Effector CD8-positive, alpha-beta T cell (primary cell): ENCODE measurements around the gene F2.
"Not testable (repeated sequence)": the region's sequence is repeated elsewhere in the genome, so short reads cannot be mapped to it uniquely, and the experiment has no call there.

Experiments
- DNase-seq: peaks from one replicate; lab custom pipeline; 2025; lab: John Stamatoyannopoulos, UW

Gene F2

GRCh38 chr11:46684367-46684766 is 34.6 kb upstream of the F2 start:
- no peak for DNase-seq

GRCh38 chr11:46686886-46687795 is 31.9 kb upstream of the F2 start:
- no peak for DNase-seq

DNA sequence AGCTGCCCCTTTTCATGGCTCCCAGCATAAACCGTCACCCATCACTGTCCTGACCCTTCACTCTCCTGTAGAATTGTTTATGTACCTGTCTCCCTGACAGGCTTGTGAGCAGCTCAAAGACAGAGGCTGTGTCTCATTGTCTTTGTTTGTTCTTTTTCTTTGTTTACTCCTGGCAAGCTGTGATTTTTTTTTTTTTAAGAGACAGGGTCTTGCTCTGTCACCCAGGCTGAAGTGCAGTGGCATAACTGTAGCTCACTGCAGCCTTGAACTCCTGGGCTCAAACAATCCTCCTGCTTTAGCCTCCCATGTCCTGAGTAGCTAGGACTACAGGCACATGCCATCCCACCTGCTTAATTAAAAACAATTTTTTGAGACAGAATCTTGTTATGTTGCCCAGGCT is 28.3 kb upstream of the F2 start:
- no peak for DNase-seq

DNA sequence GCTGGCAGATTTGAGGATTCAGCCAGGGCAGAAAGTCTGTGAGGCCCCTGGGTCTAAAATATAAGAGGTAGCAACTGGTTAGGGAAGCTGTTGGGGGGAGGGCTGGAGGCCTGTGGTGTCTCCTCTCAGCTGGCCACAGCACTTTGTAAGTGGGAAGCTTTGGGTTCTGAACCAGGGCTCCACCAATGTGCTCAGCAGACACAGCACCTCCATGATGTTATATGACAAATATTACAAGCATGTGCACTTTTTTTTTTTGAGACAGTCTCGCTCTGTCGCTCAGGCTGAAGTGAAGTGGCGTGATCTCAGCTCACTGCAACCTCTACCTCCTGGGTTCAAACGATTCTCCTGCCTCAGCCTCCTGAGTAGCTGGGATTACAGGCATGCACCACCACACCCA is 26.6 kb upstream of the F2 start:
- no peak for DNase-seq

GRCh38 chr11:46693597-46694012 is 25.4 kb upstream of the F2 start:
- DNase-seq, result no peak

DNA sequence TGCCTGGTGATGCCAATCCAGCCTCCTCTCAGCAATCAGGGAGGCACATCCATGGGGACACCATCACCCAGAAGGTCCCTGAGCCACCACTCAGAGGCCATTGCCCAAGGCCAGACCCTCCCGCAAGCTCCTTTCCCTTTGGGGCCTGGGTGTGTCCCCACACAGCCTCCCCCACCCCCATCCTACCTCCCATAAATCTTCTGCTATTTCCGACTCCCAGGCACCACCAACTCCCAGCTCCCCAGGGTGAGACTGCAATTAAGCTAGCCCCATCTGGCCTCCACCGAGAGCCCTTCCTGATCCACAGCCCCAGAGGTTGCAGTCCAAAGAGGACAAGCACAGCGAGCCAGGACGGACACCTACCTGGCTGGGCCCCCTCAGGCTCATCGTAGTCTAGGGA is 24.9 kb upstream of the F2 start:
- DNase-seq, result no peak

DNA sequence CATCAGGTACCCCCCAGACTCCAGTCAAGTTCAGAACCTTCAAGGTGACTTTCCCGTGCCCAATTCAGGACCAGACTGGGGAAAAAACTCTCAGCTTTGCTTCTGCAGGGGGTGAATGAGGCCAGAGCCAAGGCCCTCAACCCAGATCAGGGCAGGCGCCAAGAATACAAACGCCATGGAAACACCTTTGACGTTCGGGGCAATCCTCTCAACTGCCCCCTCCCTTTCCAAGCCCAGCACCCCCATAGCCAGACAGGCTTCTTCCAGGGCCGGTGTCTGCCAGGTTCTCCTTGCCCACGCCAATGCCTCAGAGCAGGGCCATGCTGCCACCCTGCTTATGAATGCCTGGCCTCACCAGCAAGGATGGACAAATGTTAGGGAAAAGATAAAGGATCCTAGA is 24.4 kb upstream of the F2 start:
- DNase-seq, result no peak

DNA sequence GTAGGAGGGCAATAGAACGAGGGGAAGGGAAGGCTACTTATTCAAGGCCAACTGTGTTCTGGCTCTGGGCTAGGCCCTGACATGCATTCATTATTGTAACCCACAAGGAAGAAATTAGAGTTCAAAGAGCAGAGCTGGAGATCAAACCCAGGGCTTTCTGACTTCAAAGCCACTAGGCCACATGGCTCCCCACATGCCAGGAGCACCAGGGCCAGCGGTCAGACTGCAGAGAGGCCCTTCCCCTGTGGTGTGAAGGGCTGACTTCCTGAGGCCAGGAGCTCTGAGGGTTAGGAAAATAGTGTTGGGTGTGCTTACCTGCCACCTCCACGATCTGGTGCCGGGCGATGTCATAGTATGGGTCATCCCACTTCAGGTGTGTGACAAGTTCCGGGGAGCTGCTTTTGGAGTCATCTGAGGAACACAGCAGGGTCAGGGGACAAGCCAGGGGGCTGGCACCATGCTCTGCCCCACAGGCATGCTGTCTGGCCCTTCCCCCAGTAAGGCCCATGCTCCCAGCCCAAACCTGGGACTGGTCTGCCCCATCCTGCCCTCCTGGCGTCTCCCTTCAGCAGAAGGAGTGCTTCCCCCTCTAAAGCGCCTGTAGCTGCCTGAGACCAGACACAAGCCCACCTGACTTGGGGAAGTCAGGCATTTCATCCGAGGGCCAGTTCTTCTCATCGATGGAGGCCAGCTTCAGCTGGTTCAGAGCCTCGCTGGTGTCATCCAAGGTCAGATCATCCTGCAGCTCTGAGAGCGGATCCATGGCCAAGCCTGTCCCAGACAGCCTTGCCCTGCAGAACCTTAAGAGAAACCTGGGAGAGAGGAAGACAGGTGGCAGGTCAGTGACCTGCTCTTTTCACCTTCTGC is 23.4 kb upstream of the F2 start:
- no peak for DNase-seq

DNA sequence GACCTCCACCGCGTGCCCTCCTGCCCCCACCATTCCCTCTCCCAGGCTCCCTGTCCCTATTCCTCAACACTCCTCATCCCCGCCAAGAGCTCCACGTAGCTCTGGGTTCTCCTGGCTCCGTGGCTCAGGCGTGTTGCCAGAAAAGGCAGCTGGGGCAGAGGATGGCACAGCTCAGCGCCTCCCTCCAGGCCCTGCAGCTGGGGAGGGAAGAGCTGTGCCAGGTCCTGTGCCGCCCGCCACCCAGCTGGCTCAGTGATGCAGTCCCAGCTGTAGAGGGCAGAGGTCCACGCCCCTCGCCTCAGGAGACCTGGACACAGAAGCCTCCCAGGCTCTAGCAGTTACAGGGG is 22.8 kb upstream of the F2 start:
- DNase-seq, result no peak

GRCh38 chr11:46697303-46697702 is 21.7 kb upstream of the F2 start:
- DNase-seq, result no peak

- no peak for DNase-seq
Observed at GRCh38 chr11:46697723-46698122, 21.3 kb upstream of the F2 start.

DNA sequence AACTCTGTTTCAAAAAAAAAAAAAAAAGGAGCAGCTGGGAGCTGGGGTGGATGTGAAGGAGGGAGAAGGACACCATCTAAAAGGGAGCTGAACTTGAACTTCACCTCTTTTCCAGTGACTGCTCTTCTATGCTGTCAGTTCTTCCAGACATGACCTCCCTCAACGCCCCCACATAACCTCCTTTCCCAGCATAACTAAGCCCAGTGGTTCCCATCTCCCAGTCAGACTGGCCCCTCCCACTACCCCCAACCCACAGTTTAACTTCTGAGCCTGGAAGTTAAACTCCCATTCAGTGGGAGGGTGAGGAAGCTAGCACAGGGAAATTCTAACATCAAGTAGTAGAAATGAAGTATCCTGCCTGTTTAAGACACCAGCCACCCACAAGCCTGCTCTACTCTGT is 20.4 kb upstream of the F2 start:
- no peak for DNase-seq

DNA sequence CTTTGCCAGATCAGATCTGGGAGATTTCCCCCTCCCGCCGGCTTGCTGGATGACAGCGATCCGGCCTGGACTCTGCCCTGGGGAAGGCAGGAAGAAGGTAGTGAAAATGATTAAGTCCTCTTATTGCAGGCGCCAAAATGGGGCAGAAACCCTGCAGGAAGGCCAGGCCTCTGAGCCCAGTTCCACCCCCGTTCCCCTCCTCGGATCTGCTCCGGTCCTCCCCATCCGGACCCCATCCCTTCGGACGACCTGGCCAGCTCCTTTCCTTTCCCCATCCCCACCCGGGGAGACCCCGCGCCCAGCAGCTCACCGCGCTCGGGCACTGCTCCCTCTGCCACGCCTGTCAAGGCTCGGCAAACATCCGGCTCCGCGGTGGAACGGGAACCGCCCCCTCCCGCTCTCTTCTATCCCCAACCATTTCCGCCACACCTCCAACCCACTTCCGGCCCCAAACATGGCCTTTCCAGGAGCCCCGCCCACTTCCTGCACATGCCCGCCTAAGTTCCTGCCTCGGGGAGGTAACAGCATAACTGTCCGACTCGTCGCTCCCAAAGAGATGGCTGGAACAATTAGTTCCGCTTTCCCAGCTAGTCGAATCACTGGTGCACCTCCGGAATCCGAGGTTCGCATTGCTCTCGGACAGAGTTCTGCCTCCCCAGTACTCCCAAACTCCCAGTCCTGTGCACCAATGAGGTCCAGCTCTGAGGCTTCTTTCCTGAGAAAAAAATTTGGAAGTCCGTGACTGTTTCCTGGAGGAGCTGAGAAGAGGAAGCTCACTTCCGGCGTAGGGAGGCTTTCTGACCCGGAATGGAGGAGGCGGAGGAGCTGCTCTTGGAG is 18.6 kb upstream of the F2 start, which contains the start of the genes ARHGAP1 and ZNF408:
Gene ARHGAP1, minus strand, starts transcription at position 379 of the 837 bp plus-strand sequence. CDS start 4,512 bp downstream, outside the sequence.
Gene ZNF408, plus strand, starts transcription at position 791 of the 837 bp plus-strand sequence. Its CDS starts 17 bp downstream, at position 808.
- DNase-seq, result peak; percentile 98

- no peak for DNase-seq
Observed at GRCh38 chr11:46701078-46701654, 17.8 kb upstream of the F2 start.

GRCh38 chr11:46705070-46705688 is 13.8 kb upstream of the F2 start:
- DNase-seq, result no peak

- DNase-seq, result no peak
Observed at GRCh38 chr11:46706886-46707285, 12.1 kb upstream of the F2 start.

GRCh38 chr11:46709351-46709750 is 9.7 kb upstream of the F2 start:
- DNase-seq, result not testable (repeated sequence)

GRCh38 chr11:46710821-46711269 is 8.2 kb upstream of the F2 start:
- no peak for DNase-seq

- DNase-seq, result no peak
Observed at GRCh38 chr11:46711303-46711702, 7.7 kb upstream of the F2 start.

DNA sequence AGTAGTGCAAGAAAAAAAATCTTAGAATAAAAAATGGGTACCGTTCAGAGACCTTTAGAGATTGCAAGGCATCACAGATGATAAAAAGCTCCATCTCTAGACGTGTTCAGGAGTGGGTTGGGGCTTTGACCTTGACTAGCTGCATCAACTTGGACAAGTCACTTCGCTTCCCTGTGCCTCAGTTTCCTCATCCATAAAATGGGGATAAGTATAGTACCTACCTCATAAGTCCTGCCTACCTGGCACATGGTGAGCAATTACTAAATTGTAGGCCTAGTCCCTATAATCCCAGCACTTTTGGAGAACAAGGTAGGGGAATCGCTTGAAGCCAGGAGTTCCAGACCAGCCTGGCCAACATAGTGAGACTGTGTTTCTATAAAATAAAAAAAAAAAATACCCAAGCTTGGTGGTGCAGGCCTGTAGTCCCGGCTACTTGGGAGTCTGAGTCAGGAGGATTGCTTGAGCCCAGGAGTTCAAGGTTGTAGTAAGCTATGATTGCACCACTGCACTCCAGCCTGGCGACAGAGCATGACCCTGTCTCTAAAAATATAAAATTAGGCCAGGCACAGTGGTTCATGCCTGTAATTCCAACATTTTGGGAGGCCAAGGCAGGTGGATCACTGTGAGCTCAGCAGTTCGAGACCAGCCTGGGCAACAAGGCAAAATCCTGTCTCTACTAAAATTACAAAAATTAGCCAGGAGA is 6.0 kb upstream of the F2 start:
- DNase-seq, result no peak
